ENCODE results near the gene SCRN1. TPM values are rescaled to one million over a fixed set of nuclear protein-coding genes. Genes with fewer than 3 reads are reported as not detected.

SCRN1 gene
- total and polyA plus RNA-seq, 2 of the 13 experiments (the other 11 are each of a cell fraction or from before 2014, with no cell fraction given): 43.2 to 49.8 TPM

GRCh38 chr7:30028216-30028748, 38.7 kb upstream of the SCRN1 start, which contains the start of gene PLEKHA8 (continued):
- peak; percentile 82 for TF ChIP-seq ZGPAT (CRISPR knock-in tag; IDR thresholded peaks at IDR 0.05)
- peak; percentile 84; the same call in 1 of the 2 replicates for TF ChIP-seq RFXAP (CRISPR knock-in tag; IDR thresholded peaks at IDR 0.05; ENCODE audit: borderline replicate concordance)
- no peak; the same call in 1 of the 2 replicates for TF ChIP-seq ZFP91 (CRISPR knock-in tag; IDR thresholded peaks at IDR 0.05; ENCODE audit: borderline replicate concordance)
- no peak for TF ChIP-seq SIN3B (IDR thresholded peaks at IDR 0.05; ENCODE audit: low read length)
- TF ChIP-seq ZFP36L2 (CRISPR knock-in tag; IDR thresholded peaks at IDR 0.05): no peak
- TF ChIP-seq DMAP1 (CRISPR knock-in tag; IDR thresholded peaks at IDR 0.05): no peak
- TF ChIP-seq CREBL2 (CRISPR knock-in tag; IDR thresholded peaks at IDR 0.05; ENCODE audit: borderline replicate concordance): no peak
- peak; percentile 79 for TF ChIP-seq SP2 (CRISPR knock-in tag; IDR thresholded peaks at IDR 0.05)
- 0 out of 2 replicates have a peak, but pooled peaks have one; percentile 26 for TF ChIP-seq NFKBIZ (CRISPR knock-in tag; IDR thresholded peaks at IDR 0.05)
- peak; percentile 38; the same call in 1 of the 2 replicates for TF ChIP-seq CREB1 (IDR thresholded peaks at IDR 0.05)
- no peak for TF ChIP-seq CREB1 (CRISPR knock-in tag; IDR thresholded peaks at IDR 0.05)
- TF ChIP-seq ZNF563 (CRISPR knock-in tag; IDR thresholded peaks at IDR 0.05): peak; percentile 55; the same call in 1 of the 2 replicates
- no peak for TF ChIP-seq ZFP62 (CRISPR knock-in tag; IDR thresholded peaks at IDR 0.05)
- no peak for TF ChIP-seq ZNF780A (CRISPR knock-in tag; IDR thresholded peaks at IDR 0.05)
- no peak; the same call in 1 of the 2 replicates for TF ChIP-seq SALL2 (CRISPR knock-in tag; IDR thresholded peaks at IDR 0.05)
- TF ChIP-seq RAD51 (IDR thresholded peaks at IDR 0.05; ENCODE audit: borderline replicate concordance): no peak
- no peak for TF ChIP-seq HBP1 (CRISPR knock-in tag; IDR thresholded peaks at IDR 0.05; ENCODE audit: low read depth)
- no peak for TF ChIP-seq HMG20B (CRISPR knock-in tag; conservative IDR thresholded peaks at IDR 0.05)
- TF ChIP-seq HOXD1 (CRISPR knock-in tag; IDR thresholded peaks at IDR 0.05): peak; percentile 40; the same call in 1 of the 2 replicates
- TF ChIP-seq CTCF (CRISPR knock-in tag; IDR thresholded peaks at IDR 0.05): no peak; the same call in 1 of the 2 replicates
- no peak for TF ChIP-seq ZBTB44 (CRISPR knock-in tag; IDR thresholded peaks at IDR 0.05)
- peak; percentile 98 for TF ChIP-seq HNRNPLL (IDR thresholded peaks at IDR 0.05; ENCODE audit: low read depth, low read length, poor library complexity, severe bottlenecking)
- no peak for TF ChIP-seq ZNF557 (CRISPR knock-in tag; IDR thresholded peaks at IDR 0.05)

All from HepG2 (cell line).